HL-60 (cell line): ENCODE measurements around the gene PDIA4.
A peak's percentile ranks its signal among the peaks of the same experiment; 100 is the strongest.

Experiments
- CTCF ChIP-seq: IDR thresholded peaks from one replicate; pipeline ENCODE4 v1.5.1; 2011; ENCODE audit warnings: low read length, control low read depth, inconsistent platforms; ENCODE audit not compliant: insufficient read depth
- GABPA ChIP-seq: IDR thresholded peaks from 2 replicates; pipeline ENCODE4 v1.6.1; 2012; ENCODE audit warnings: low read depth
- POLR2AphosphoS5 ChIP-seq: IDR thresholded peaks from 2 replicates; pipeline ENCODE4 v1.6.1; 2012; ENCODE audit warnings: low read depth
- SPI1 ChIP-seq: IDR thresholded peaks from 2 replicates; pipeline ENCODE4 v1.6.1; 2012; ENCODE audit warnings: low read depth, mild to moderate bottlenecking, borderline replicate concordance
- TF ChIP-seq, protein P1 (sequence below): IDR thresholded peaks from 2 replicates; pipeline ENCODE4 v1.6.1; 2012; ENCODE audit warnings: low read depth; ENCODE audit not compliant: insufficient replicate concordance

GRCh38 chr7:148962823-148963582, 65.3 kb downstream of the PDIA4 start:
- TF ChIP-seq CTCF (peak; percentile 56), POLR2AphosphoS5 (no peak), GABPA (no peak), SPI1 (no peak)
- TF ChIP-seq, protein P1, sequence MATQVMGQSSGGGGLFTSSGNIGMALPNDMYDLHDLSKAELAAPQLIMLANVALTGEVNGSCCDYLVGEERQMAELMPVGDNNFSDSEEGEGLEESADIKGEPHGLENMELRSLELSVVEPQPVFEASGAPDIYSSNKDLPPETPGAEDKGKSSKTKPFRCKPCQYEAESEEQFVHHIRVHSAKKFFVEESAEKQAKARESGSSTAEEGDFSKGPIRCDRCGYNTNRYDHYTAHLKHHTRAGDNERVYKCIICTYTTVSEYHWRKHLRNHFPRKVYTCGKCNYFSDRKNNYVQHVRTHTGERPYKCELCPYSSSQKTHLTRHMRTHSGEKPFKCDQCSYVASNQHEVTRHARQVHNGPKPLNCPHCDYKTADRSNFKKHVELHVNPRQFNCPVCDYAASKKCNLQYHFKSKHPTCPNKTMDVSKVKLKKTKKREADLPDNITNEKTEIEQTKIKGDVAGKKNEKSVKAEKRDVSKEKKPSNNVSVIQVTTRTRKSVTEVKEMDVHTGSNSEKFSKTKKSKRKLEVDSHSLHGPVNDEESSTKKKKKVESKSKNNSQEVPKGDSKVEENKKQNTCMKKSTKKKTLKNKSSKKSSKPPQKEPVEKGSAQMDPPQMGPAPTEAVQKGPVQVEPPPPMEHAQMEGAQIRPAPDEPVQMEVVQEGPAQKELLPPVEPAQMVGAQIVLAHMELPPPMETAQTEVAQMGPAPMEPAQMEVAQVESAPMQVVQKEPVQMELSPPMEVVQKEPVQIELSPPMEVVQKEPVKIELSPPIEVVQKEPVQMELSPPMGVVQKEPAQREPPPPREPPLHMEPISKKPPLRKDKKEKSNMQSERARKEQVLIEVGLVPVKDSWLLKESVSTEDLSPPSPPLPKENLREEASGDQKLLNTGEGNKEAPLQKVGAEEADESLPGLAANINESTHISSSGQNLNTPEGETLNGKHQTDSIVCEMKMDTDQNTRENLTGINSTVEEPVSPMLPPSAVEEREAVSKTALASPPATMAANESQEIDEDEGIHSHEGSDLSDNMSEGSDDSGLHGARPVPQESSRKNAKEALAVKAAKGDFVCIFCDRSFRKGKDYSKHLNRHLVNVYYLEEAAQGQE: no peak
